ENCODE results near the gene JAKMIP1. TPM values are rescaled to one million over a fixed set of nuclear protein-coding genes. Genes with fewer than 3 reads are reported as not detected.

JAKMIP1 gene
- total RNA-seq, 1 experiment from 2014 or later: not detected

DNA sequence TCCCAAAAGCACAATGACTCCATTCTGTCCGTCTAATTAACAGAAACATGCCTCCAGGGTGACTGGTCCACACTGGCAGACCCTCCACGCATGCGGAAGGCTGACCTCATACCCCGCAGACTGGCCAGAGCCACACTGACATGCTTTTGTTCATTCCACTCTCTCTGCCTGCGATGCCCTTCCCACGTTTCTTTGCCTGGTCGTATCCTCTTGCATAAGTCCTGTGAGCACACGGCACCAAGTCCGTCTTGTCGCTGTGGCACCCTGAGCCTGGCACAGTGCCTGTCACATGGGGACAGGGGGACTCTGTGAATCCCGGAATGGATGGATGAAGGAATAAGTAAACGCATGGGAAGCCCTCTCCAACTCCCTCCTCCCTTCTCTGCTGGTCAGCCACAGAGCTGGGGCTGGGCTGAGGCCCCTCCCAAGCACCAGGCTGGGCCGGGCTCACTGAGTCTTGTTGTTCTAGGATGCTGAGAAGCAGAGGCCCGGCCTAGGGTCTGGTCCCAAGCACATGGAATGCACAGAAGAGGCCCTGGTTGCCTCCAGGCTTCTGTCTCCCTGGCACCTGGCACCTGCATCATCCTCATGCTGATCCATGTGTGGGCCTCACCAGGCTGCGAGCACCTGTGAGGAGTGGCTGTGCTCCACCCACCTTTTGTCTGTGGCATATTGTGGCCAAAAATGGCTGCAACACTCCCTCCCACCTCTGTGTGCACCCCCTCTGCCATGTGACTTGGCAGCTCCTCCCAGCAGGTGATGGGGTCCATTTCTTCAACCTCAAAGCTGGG, 143.2 kb downstream of the JAKMIP1 start:
- H3K27me3 Mint-ChIP-seq (ENCODE audit: insufficient read depth, unreplicated experiment): peaks cover 4% of the 10 kb centered on the region
- Histone ChIP-seq H3K36me3 (ENCODE audit: control insufficient read depth, insufficient read depth, low read length) (no peaks in the 10 kb centered on the region), H3K9me3 (peaks cover 14% of the 10 kb centered on the region), H3K4me1 (no peaks in the 10 kb centered on the region), H3K4me3 (ENCODE audit: low read depth, low read length) (no peak overlapping the region), H3K27me3 (replicated peaks; ENCODE audit: control insufficient read depth, insufficient read depth, low read length) (no peaks in the 10 kb centered on the region)
- H3K27ac Mint-ChIP-seq (ENCODE audit: unreplicated experiment): no peak overlapping the region
- DNase-seq: no peak
- TF ChIP-seq CTCF (IDR thresholded peaks at IDR 0.05; ENCODE audit: insufficient read depth in 1 of 2, low read depth in 1 of 2, low read length in 1 of 2, severe bottlenecking in 1 of 2, unreplicated experiment in 1 of 2): no peak
- POLR2A ChIA-PET: no interaction called here
- intact Hi-C loops (cut with micrococcal nuclease; ENCODE audit: unreplicated experiment): no loop called here
- no TSS peak for BruUV-seq (replicated peaks)
- CTCF ChIA-PET: interaction anchor here (0.7 kb wide), 1 partner anchor 24 kb away, joined by 3 read pairs; no protein-coding TSS in a partner anchor
- no peaks in the 10 kb centered on the region for H3K36me3 Mint-ChIP-seq (ENCODE audit: insufficient read depth, unreplicated experiment)
- no peak overlapping the region for H3K4me3 Mint-ChIP-seq (ENCODE audit: unreplicated experiment)
- no peaks in the 10 kb centered on the region for H3K4me1 Mint-ChIP-seq (ENCODE audit: low read depth, unreplicated experiment)
- peaks cover 6% of the 10 kb centered on the region for H3K9me3 Mint-ChIP-seq (ENCODE audit: unreplicated experiment)

DNA sequence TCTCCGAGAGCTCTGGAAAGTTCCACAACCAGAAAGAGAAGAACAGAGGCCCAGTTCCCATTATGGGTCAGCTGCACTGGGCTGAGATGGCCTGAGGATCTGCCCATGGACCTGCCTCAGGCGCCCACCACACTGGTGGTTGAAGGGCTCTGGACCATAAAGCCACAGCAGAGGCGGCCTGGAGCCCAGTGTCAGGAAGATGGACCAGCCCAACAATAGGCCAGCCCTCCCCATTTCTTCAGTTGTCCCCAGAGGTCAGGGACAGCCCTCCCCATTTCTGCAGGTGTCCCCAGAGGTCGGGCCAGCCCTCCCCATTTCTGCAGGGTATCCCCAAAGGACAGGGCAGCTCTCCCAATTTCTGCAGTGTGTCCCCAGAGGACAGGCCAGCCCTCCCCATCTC, 144.9 kb downstream of the JAKMIP1 start:
- POLR2A ChIA-PET: no interaction called here
- Histone ChIP-seq H3K4me3 (ENCODE audit: low read depth, low read length) (no peak overlapping the region), H3K36me3 (ENCODE audit: control insufficient read depth, insufficient read depth, low read length) (no peaks in the 10 kb centered on the region), H3K27me3 (replicated peaks; ENCODE audit: control insufficient read depth, insufficient read depth, low read length) (no peaks in the 10 kb centered on the region), H3K4me1 (no peaks in the 10 kb centered on the region), H3K9me3 (peaks cover 14% of the 10 kb centered on the region)
- Mint-ChIP-seq H3K4me1 (ENCODE audit: low read depth, unreplicated experiment) (no peaks in the 10 kb centered on the region), H3K36me3 (ENCODE audit: insufficient read depth, unreplicated experiment) (no peaks in the 10 kb centered on the region), H3K27me3 (ENCODE audit: insufficient read depth, unreplicated experiment) (peaks cover 9% of the 10 kb centered on the region), H3K4me3 (ENCODE audit: unreplicated experiment) (no peak overlapping the region), H3K9me3 (ENCODE audit: unreplicated experiment) (peaks cover 6% of the 10 kb centered on the region), H3K27ac (ENCODE audit: unreplicated experiment) (no peak overlapping the region)
- BruUV-seq (replicated peaks): no TSS peak
- no peak for DNase-seq
- TF ChIP-seq CTCF (IDR thresholded peaks at IDR 0.05; ENCODE audit: insufficient read depth in 1 of 2, low read depth in 1 of 2, low read length in 1 of 2, severe bottlenecking in 1 of 2, unreplicated experiment in 1 of 2): no peak
- CTCF ChIA-PET: no interaction called here
- intact Hi-C loops (cut with micrococcal nuclease; ENCODE audit: unreplicated experiment): no loop called here

DNA sequence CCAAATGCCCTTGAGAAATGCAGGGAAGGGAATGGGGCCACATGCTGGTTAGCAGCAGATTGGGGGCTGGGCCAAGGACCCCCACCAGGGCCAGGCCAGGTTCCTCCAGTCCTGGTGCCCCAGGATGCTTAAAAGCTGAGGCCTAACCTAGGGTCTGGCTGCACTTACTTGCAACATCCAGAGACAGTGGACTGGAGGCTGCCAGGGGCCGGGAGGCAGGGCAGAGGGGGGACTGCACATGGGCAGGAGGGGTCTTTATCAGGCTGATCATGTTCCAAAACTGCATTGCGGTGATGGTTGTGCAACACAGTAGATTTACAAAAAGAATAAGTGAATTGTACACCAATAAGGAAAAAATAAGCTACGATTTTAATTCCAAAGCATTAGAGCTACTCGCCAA, 145.3 kb downstream of the JAKMIP1 start:
- Mint-ChIP-seq H3K36me3 (ENCODE audit: insufficient read depth, unreplicated experiment) (no peaks in the 10 kb centered on the region), H3K27me3 (ENCODE audit: insufficient read depth, unreplicated experiment) (peaks cover 9% of the 10 kb centered on the region), H3K4me3 (ENCODE audit: unreplicated experiment) (no peak overlapping the region), H3K9me3 (ENCODE audit: unreplicated experiment) (peaks cover 6% of the 10 kb centered on the region), H3K27ac (ENCODE audit: unreplicated experiment) (no peak overlapping the region), H3K4me1 (ENCODE audit: low read depth, unreplicated experiment) (no peaks in the 10 kb centered on the region)
- Histone ChIP-seq H3K27me3 (replicated peaks; ENCODE audit: control insufficient read depth, insufficient read depth, low read length) (no peaks in the 10 kb centered on the region), H3K9me3 (peaks cover 14% of the 10 kb centered on the region), H3K36me3 (ENCODE audit: control insufficient read depth, insufficient read depth, low read length) (no peaks in the 10 kb centered on the region), H3K4me1 (no peaks in the 10 kb centered on the region), H3K4me3 (ENCODE audit: low read depth, low read length) (no peak overlapping the region)
- CTCF ChIA-PET: no interaction called here
- BruUV-seq (replicated peaks): no TSS peak
- no peak for DNase-seq
- POLR2A ChIA-PET: no interaction called here
- no peak for TF ChIP-seq CTCF (IDR thresholded peaks at IDR 0.05; ENCODE audit: insufficient read depth in 1 of 2, low read depth in 1 of 2, low read length in 1 of 2, severe bottlenecking in 1 of 2, unreplicated experiment in 1 of 2)
- intact Hi-C loops (cut with micrococcal nuclease; ENCODE audit: unreplicated experiment): no loop called here
